Panc1 (cell line): ENCODE results near the gene RHBDF2. TPM values are rescaled to one million over a fixed set of nuclear protein-coding genes. Genes with fewer than 3 reads are reported as not detected.
"Not testable (repeated sequence)": the region's sequence is repeated elsewhere in the genome, so short reads cannot be mapped to it uniquely, and the experiment has no call there.

Source experiments
- ATAC-seq: fragments of 200-7000 bp; cut with Tn5 transposase; 2 replicates; pipeline ENCODE4 v1.9.1; 2020; ENCODE audit warnings: mild to moderate bottlenecking, moderate library complexity
- BruUV-seq: library from RNA; stranded (reverse); fragments of 400-500 nt; replicated peaks from 2 replicates; lab custom pipeline; 2021; lab: Mats Ljungman, UMichigan
- CTCF ChIA-PET: fragments of 300-600 bp; sonication (Branson Sonifier 250); formaldehyde crosslinking; loops from one replicate; lab custom pipeline; 2022; ENCODE audit warnings: antibody characterized with exemption; lab: Charles Lee
- POLR2A ChIA-PET: fragments of 300-600 bp; sonication (Branson Sonifier 250); formaldehyde crosslinking; loops from one replicate; lab custom pipeline; 2022; ENCODE audit warnings: antibody characterized with exemption; lab: Charles Lee
- DNase-seq: peaks from one replicate; pipeline ENCODE4 v3.0.0-alpha.2; 2010; ENCODE audit warnings: low read depth, low spot score
- H3K27ac ChIP-seq: 2 replicates; pipeline ENCODE4 v1.5.1; 2011; ENCODE audit warnings: mild to moderate bottlenecking, low read length, inconsistent platforms
- H3K27me3 ChIP-seq: fragments of 200-500 bp; sonication (Bioruptor generic); 2 replicates; pipeline ENCODE4 v1.6.0; 2014; ENCODE audit warnings: low read length, inconsistent platforms; ENCODE audit not compliant: control insufficient read depth, insufficient read depth
- H3K36me3 ChIP-seq: fragments of 200-500 bp; sonication (Bioruptor generic); 2 replicates; pipeline ENCODE4 v1.5.1; 2014; ENCODE audit warnings: inconsistent platforms, mild to moderate bottlenecking, low read length, moderate library complexity; ENCODE audit not compliant: control insufficient read depth, insufficient read depth
- H3K4me1 ChIP-seq: 2 replicates; pipeline ENCODE4 v1.5.1; 2011; ENCODE audit warnings: inconsistent platforms, mild to moderate bottlenecking, low read length, moderate library complexity; ENCODE audit not compliant: control insufficient read depth, insufficient read depth
- H3K4me3 ChIP-seq, 2 experiments: 2 replicates each; pipeline ENCODE4 v1.5.1; 2011 to 2012; ENCODE audit warnings: low read depth in 2 of 2, low read length in 2 of 2, mild to moderate bottlenecking in 2 of 2, inconsistent platforms in 1 of 2, moderate library complexity in 1 of 2
- H3K9me3 ChIP-seq: fragments of 200-500 bp; sonication (Bioruptor generic); 2 replicates; pipeline ENCODE4 v1.5.1; 2014; ENCODE audit warnings: low read depth, mild to moderate bottlenecking, inconsistent platforms, low read length, moderate library complexity; ENCODE audit not compliant: control insufficient read depth, insufficient read depth
- CTCF ChIP-seq: fragments of 450-650 bp; IDR thresholded peaks from 2 replicates; pipeline ENCODE4 v1.5.1; 2017; ENCODE audit warnings: mild to moderate bottlenecking
- POLR2AphosphoS5 ChIP-seq: IDR thresholded peaks from 2 replicates; pipeline ENCODE4 v1.6.1; 2012; ENCODE audit warnings: mild to moderate bottlenecking, low read depth, low read length, moderate library complexity
- REST ChIP-seq, 2 experiments: IDR thresholded peaks; 2 replicates each; pipeline ENCODE4 v1.6.1; 2011 to 2012; ENCODE audit warnings: low read depth in 2 of 2, control low read depth in 1 of 2, low read length in 1 of 2, mild to moderate bottlenecking in 1 of 2, moderate library complexity in 1 of 2; ENCODE audit not compliant: insufficient read depth in 1 of 2
- SIN3A ChIP-seq: IDR thresholded peaks from 2 replicates; pipeline ENCODE4 v1.6.1; 2012; ENCODE audit warnings: low read depth, mild to moderate bottlenecking, low read length, moderate library complexity, borderline replicate concordance; ENCODE audit not compliant: insufficient read depth
- TCF7L2 ChIP-seq: IDR thresholded peaks from 2 replicates; pipeline ENCODE4 v1.6.1; 2011; ENCODE audit warnings: mild to moderate bottlenecking, low read depth, low read length, inconsistent platforms
- in situ Hi-C: cut with HindIII; loops from 2 replicates; pipeline ENCODE4 v1.10.0; 2016; ENCODE audit warnings: low sequenced_read_pairs, low pct_unique_long_range_greater_than_20kb
- intact Hi-C: fragments of 100-400 bp; cut with micrococcal nuclease; formaldehyde crosslinking; loops from one replicate; pipeline ENCODE4 v1.10.0; 2022; ENCODE audit not compliant: unreplicated experiment
- total RNA-seq: library from RNA; stranded (reverse); gene quantifications from one replicate; pipeline ENCODE4 v1.2.1, GENCODE V29; 2021; ENCODE audit not compliant: unreplicated experiment

The RHBDF2 gene
- total RNA-seq, 1 experiment from 2014 or later = 67.8 TPM

GRCh38 chr17:76521683-76522082 is 20.5 kb upstream of the RHBDF2 start:
- H3K9me3 ChIP-seq, BruUV-seq, H3K36me3 ChIP-seq, in situ Hi-C loops, H3K27ac ChIP-seq, H3K27me3 ChIP-seq, H3K4me3 ChIP-seq, POLR2A ChIA-PET, DNase-seq, ATAC-seq: not testable (repeated sequence)
- intact Hi-C loops = loop anchor here (5.0 kb wide), 1 partner anchor 101 kb away; no protein-coding TSS in a partner anchor
- CTCF ChIA-PET = interaction anchor here (1.1 kb wide), 1 partner anchor 137 kb away, joined by 3 read pairs; no protein-coding TSS in a partner anchor
- H3K4me1 ChIP-seq = peaks cover 12% of the 10 kb centered on the region

GRCh38 chr17:76521262-76521661 is 20.0 kb upstream of the RHBDF2 start:
- Histone ChIP-seq H3K4me3 (no peak overlapping the region), H3K36me3 (no peaks in the 10 kb centered on the region), H3K4me1 (peaks cover 12% of the 10 kb centered on the region), H3K9me3 (no peaks in the 10 kb centered on the region), H3K27ac (no peak overlapping the region), H3K27me3 (no peaks in the 10 kb centered on the region)
- CTCF ChIA-PET = interaction anchor here (1.1 kb wide), 1 partner anchor 136 kb away, joined by 3 read pairs; no protein-coding TSS in a partner anchor
- POLR2A ChIA-PET = no interaction called here
- no peak for ATAC-seq
- TF ChIP-seq CTCF (no peak), SIN3A (no peak), TCF7L2 (no peak), REST (IDR thresholded peaks at IDR 0.05; ENCODE audit: insufficient read depth in 1 of 2, low read depth in 2 of 2, low read length in 1 of 2) (no peak), POLR2AphosphoS5 (no peak)
- no peak for DNase-seq
- in situ Hi-C loops = no loop called here
- intact Hi-C loops = loop anchor here (5.0 kb wide), 1 partner anchor 101 kb away; no protein-coding TSS in a partner anchor
- no TSS peak for BruUV-seq
